Measurements from ENCODE around the gene FBLN7. TPM values are rescaled to one million over a fixed set of nuclear protein-coding genes. Genes with fewer than 3 reads are reported as not detected.

Gene FBLN7
- total RNA-seq, 1 experiment from 2014 or later: 5.1 TPM

GRCh38 chr2:112230371-112230770 is 92.2 kb downstream of the FBLN7 start:
- no peak for DNase-seq (ENCODE audit: low read depth)

Other genes with a start within 250 kb of the FBLN7 start
- 0.38 and 0.46 TPM in 2 replicates for gene MERTK, start 239.8 kb upstream of the FBLN7 start, total RNA-seq (2014; rRNA removed)
- 27.4 and 31.6 TPM in 2 replicates for gene TMEM87B, start 83.1 kb upstream of the FBLN7 start, total RNA-seq (2014; rRNA removed)
- gene ZC3H8, start 116.7 kb downstream of the FBLN7 start, total RNA-seq (2014; rRNA removed): 3.4 and 5.0 TPM in 2 replicates
- 4.4 and 6.2 TPM in 2 replicates for gene ZC3H6, start 137.2 kb downstream of the FBLN7 start, total RNA-seq (2014; rRNA removed)